Measurements from ENCODE around the gene STYXL2.
A peak's percentile ranks its signal among the peaks of the same experiment; 100 is the strongest.

Gene STYXL2

GRCh38 chr1:167127661-167128060 lies 33.8 kb downstream of the STYXL2 start:
- H3K4me3 ChIP-seq (replicated peaks; ENCODE audit: low read depth, low read length): no peak overlapping the region
- TF ChIP-seq, protein P1, sequence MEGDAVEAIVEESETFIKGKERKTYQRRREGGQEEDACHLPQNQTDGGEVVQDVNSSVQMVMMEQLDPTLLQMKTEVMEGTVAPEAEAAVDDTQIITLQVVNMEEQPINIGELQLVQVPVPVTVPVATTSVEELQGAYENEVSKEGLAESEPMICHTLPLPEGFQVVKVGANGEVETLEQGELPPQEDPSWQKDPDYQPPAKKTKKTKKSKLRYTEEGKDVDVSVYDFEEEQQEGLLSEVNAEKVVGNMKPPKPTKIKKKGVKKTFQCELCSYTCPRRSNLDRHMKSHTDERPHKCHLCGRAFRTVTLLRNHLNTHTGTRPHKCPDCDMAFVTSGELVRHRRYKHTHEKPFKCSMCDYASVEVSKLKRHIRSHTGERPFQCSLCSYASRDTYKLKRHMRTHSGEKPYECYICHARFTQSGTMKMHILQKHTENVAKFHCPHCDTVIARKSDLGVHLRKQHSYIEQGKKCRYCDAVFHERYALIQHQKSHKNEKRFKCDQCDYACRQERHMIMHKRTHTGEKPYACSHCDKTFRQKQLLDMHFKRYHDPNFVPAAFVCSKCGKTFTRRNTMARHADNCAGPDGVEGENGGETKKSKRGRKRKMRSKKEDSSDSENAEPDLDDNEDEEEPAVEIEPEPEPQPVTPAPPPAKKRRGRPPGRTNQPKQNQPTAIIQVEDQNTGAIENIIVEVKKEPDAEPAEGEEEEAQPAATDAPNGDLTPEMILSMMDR (IDR thresholded peaks at IDR 0.05; ENCODE audit: low read depth, low read length, missing control alignments): no peak
- DNase-seq (ENCODE audit: extremely low read depth, low read depth): no peak

DNA sequence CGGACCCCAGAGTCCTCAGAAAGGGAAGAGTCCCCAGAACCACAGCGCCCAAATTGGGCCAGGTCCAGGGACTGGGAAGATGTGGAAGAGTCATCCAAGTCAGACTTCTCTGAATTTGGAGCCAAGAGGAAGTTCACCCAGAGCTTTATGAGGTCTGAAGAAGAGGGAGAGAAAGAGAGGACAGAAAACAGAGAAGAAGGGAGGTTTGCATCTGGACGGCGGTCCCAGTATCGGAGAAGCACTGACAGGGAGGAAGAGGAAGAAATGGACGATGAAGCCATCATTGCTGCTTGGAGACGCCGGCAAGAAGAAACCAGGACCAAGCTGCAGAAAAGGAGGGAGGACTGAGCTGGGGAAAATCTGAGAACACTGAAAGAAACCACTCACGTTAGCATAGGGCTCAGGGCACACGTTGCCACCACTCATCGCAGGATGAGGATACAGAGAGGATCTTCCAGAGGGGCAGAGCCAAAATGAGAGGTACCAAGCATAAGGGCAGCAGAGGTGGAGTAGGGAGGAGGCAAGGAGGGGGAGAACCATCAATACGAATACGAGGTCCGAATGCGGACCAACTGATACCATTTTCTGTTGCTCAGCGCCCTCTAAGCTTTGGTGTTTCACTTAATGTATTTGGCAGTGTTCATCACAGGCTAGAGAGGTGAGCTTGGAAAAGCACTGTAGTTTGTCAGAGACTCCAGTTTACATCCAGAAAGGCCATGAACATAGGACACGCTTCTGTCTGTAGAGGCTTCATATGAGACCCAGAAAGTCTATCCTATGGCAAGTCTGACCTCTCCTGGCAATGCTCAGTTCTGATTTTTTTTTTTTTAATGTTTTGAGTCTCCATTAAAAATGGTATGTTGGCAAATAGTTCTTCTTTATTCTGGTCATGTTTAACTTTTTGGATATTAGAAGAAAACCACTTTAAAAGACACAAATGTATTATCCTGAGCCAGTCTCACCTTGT lies 34.7 kb downstream of the STYXL2 start:
- TF ChIP-seq, protein P1 (IDR thresholded peaks at IDR 0.05; ENCODE audit: low read depth, low read length, missing control alignments): no peak
- no peak overlapping the region for H3K4me3 ChIP-seq (replicated peaks; ENCODE audit: low read depth, low read length)
- DNase-seq (ENCODE audit: extremely low read depth, low read depth): no peak

DNA sequence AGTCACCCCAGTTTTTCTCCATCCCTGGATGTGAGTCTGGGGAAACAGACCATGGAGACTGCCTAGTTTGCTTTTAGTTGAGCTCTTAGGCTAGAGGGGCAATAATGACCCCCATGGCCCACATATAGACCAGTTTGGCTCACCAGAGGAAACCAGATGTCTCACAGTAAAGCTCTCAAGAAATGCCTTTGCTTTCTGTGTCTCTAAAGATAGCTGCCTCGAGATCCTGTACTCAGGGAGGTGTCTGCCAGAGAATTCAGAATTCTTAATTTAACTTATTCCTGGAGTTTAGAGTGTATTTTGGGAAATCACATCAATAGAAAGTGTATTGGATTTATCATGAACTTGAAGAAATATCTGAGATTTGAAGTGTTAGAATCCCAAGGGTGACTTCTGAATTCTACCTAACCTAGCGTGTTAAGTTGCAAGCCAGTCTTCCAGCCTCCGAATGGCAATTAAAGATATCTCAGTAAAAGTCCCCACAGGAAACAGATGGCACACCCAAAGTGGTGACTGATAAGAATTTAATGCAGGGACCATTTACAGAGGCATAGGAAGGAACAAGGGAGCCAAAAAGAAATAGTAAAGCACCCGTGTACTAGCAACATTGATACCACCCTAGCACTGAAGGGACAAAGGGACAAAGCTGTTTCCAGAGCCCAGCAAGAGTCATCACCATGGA lies 37.1 kb downstream of the STYXL2 start:
- DNase-seq (ENCODE audit: extremely low read depth, low read depth): no peak
- TF ChIP-seq, protein P1 (IDR thresholded peaks at IDR 0.05; ENCODE audit: low read depth, low read length, missing control alignments): no peak
- H3K4me3 ChIP-seq (replicated peaks; ENCODE audit: low read depth, low read length): no peak overlapping the region

GRCh38 chr1:167132301-167133010 lies 38.6 kb downstream of the STYXL2 start:
- TF ChIP-seq, protein P1 (IDR thresholded peaks at IDR 0.05; ENCODE audit: low read depth, low read length, missing control alignments): no peak
- H3K4me3 ChIP-seq (replicated peaks; ENCODE audit: low read depth, low read length): no peak overlapping the region
- no peak for DNase-seq (ENCODE audit: extremely low read depth, low read depth)

DNA sequence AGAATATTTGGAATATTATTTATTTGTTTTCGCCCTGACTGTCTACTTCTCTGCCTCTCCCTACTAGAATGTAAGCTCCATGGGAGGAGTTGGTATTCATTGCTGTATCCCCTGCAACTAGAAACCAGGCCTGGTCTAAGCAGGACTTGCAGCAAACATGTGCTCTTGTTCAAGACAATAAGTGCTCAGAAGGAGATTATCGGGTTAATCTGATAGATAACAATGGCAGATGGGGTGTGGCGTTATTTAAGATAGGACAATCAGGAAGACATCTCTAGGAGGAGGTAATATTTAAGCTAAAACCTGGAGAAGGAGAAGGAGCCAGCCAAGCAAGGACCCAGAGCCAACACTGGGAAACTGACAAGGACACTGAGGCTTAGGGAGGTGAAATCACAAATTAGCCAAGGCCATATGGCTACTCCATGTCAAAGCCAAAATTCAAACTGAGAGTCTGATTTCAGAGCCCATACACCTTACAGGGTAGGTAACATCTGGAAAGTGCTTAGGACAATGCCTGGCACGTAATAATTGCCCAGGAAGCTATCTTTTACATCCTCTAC lies 41.5 kb downstream of the STYXL2 start:
- H3K4me3 ChIP-seq (replicated peaks; ENCODE audit: low read depth, low read length): no peak overlapping the region
- DNase-seq (ENCODE audit: extremely low read depth, low read depth): no peak
- TF ChIP-seq, protein P1 (IDR thresholded peaks at IDR 0.05; ENCODE audit: low read depth, low read length, missing control alignments): no peak

GRCh38 chr1:167136191-167136614 lies 42.3 kb downstream of the STYXL2 start:
- DNase-seq (ENCODE audit: extremely low read depth, low read depth): peak; percentile 63
- H3K4me3 ChIP-seq (replicated peaks; ENCODE audit: low read depth, low read length): no peak overlapping the region
- TF ChIP-seq, protein P1 (IDR thresholded peaks at IDR 0.05; ENCODE audit: low read depth, low read length, missing control alignments): no peak

All from HFF-Myc (cell line).